ENCODE results near the gene DGKQ.

DGKQ gene

DNA sequence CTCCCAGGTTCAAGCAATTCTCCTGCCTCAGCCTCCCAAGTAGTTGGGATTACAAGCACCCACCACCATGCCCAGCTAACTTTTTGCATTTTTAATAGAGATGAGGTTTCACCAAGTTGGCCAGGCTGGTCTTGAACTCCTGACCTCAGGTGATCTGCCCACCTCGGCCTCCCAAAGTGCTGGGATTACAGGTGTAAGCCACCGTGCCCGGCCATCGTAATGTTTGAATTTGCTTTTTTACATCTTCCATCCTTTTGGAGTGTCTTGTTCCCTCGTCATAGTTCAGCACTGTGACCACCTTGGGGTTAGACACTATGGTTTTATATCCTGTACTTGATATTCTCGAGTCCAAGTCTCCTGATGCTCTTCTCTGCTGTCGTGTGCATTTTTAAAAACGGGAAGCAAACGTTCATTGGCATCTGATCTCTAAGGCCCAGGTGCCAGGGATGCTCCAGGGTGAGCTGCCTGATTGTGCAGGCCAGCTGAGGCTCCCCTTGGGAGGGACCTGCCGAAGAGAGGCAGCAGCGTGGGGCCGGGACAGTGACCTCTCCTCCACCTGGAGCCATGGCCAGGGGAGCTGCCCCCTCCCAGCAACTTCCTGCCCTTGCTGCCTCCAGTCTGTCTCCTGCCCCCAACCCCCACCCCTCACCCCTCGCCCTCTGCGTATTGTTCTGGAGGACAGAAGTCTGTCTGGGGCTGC is 16.7 kb downstream of the DGKQ start:
- peaks cover 15% of the 10 kb centered on the region for H3K36me3 Mint-ChIP-seq (ENCODE audit: insufficient read depth)
- DNase-seq (ENCODE audit: low spot score in 2 of 2) (no peak), ATAC-seq (replicated peaks; ENCODE audit: extremely low read depth, poor library complexity, severe bottlenecking) (no peak)
- no peak overlapping the region for H3K27ac Mint-ChIP-seq (ENCODE audit: low read depth)
- no peak overlapping the region for H3K4me3 Mint-ChIP-seq
- H3K27me3 Mint-ChIP-seq = no peaks in the 10 kb centered on the region
- no peaks in the 10 kb centered on the region for H3K9me3 Mint-ChIP-seq
- H3K4me1 Mint-ChIP-seq = peaks cover 6% of the 10 kb centered on the region

DNA sequence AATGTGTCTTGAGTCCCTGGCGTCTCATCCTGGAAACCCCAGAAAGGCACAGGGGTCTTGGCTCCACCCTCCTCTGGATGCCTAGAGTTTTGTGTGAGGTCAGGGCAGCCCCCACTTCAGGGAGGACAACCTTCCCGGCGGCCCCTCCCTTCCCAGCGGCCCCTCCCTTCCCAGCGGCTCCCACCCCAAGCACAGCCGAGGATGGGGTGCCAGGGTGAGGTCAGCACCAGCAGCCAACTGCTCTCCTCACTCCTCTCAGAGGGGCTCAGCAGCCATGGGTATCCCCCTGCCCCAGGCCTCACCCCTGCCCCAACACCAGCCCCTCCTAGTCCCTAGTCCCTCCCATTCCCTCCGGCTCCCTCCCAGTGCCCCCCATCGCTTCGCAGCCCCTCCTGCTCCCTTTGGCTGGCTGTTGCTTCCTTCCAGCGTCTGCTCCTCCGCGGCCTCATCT is 17.4 kb downstream of the DGKQ start:
- Mint-ChIP-seq H3K4me3 (no peak overlapping the region), H3K36me3 (ENCODE audit: insufficient read depth) (peaks cover 17% of the 10 kb centered on the region), H3K9me3 (no peaks in the 10 kb centered on the region), H3K27me3 (no peaks in the 10 kb centered on the region), H3K27ac (ENCODE audit: low read depth) (no peak overlapping the region), H3K4me1 (peaks cover 6% of the 10 kb centered on the region)
- DNase-seq (ENCODE audit: low spot score in 2 of 2) (no peak), ATAC-seq (replicated peaks; ENCODE audit: extremely low read depth, poor library complexity, severe bottlenecking) (no peak)

DNA sequence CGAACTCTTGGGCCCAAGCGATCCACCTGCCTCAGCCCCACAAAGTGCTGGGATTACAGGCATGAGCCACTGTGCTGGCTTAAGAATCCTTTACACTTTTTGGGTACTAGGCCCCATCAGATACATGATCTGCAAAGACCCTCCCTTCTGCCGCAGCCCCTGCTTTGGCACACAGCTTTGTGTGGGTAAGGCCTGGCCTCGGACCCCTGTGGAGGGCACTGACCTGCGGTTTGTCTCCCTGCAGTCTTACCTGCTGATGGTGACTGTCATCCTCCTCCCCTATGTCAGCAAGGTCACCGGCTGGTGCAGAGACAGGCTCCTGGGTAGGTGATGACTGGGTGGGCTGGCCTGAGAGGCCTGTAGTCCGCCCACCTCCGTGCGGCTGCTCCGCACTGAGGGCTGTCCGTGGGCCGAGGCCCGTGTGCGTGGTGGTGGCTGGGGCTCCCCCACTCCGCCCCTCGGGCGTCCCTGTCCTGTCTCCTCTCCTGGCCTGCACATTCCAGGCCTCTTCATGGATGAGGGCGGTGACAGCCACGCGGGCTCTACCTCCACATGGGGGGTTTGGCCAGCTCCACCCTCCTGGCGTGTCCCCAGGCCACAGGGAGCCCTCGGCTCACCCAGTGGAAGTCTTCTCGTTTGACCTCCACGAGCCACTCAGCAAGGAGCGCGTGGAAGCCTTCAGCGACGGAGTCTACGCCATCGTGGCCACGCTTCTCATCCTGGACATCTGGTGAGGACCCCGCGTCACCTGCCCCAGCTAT is 18.0 kb downstream of the DGKQ start:
- DNase-seq (ENCODE audit: low spot score in 2 of 2) (no peak), ATAC-seq (replicated peaks; ENCODE audit: extremely low read depth, poor library complexity, severe bottlenecking) (no peak)
- peaks cover 15% of the 10 kb centered on the region for H3K36me3 Mint-ChIP-seq (ENCODE audit: insufficient read depth)
- no peak overlapping the region for H3K4me3 Mint-ChIP-seq
- H3K9me3 Mint-ChIP-seq = no peaks in the 10 kb centered on the region
- peaks cover 6% of the 10 kb centered on the region for H3K4me1 Mint-ChIP-seq
- H3K27ac Mint-ChIP-seq (ENCODE audit: low read depth) = no peak overlapping the region
- no peaks in the 10 kb centered on the region for H3K27me3 Mint-ChIP-seq

- no peaks in the 10 kb centered on the region for H3K9me3 Mint-ChIP-seq
- no peak overlapping the region for H3K4me3 Mint-ChIP-seq
- no peak overlapping the region for H3K27ac Mint-ChIP-seq (ENCODE audit: low read depth)
- no peak for DNase-seq (ENCODE audit: low spot score in 2 of 2)
- H3K4me1 Mint-ChIP-seq = peaks cover 6% of the 10 kb centered on the region
- ATAC-seq (replicated peaks; ENCODE audit: extremely low read depth, poor library complexity, severe bottlenecking) = no peak
- H3K27me3 Mint-ChIP-seq = no peaks in the 10 kb centered on the region
- H3K36me3 Mint-ChIP-seq (ENCODE audit: insufficient read depth) = peaks cover 11% of the 10 kb centered on the region
Observed at GRCh38 chr4:954211-955020, 19.0 kb downstream of the DGKQ start.

- Mint-ChIP-seq H3K27ac (ENCODE audit: low read depth) (no peak overlapping the region), H3K4me1 (peaks cover 6% of the 10 kb centered on the region), H3K4me3 (no peak overlapping the region), H3K9me3 (no peaks in the 10 kb centered on the region), H3K36me3 (ENCODE audit: insufficient read depth) (peaks cover 6% of the 10 kb centered on the region), H3K27me3 (no peaks in the 10 kb centered on the region)
- ATAC-seq (replicated peaks; ENCODE audit: extremely low read depth, poor library complexity, severe bottlenecking) (no peak), DNase-seq (ENCODE audit: low spot score in 2 of 2) (no peak)
Observed at GRCh38 chr4:953574-953915, 19.8 kb downstream of the DGKQ start.

- Mint-ChIP-seq H3K4me1 (peaks cover 8% of the 10 kb centered on the region), H3K36me3 (ENCODE audit: insufficient read depth) (peaks cover 5% of the 10 kb centered on the region), H3K4me3 (no peak overlapping the region), H3K27ac (ENCODE audit: low read depth) (no peak overlapping the region), H3K27me3 (no peaks in the 10 kb centered on the region), H3K9me3 (no peaks in the 10 kb centered on the region)
- no peak for ATAC-seq (replicated peaks; ENCODE audit: extremely low read depth, poor library complexity, severe bottlenecking)
- DNase-seq (ENCODE audit: low spot score in 2 of 2) = no peak
Observed at GRCh38 chr4:952881-953573, 20.3 kb downstream of the DGKQ start.

GRCh38 chr4:951594-952468 is 21.5 kb downstream of the DGKQ start:
- H3K27me3 Mint-ChIP-seq = no peaks in the 10 kb centered on the region
- DNase-seq (ENCODE audit: low spot score in 2 of 2) = no peak
- no peaks in the 10 kb centered on the region for H3K9me3 Mint-ChIP-seq
- peak overlapping the region; percentile 81 for H3K27ac Mint-ChIP-seq (ENCODE audit: low read depth)
- no peak for ATAC-seq (replicated peaks; ENCODE audit: extremely low read depth, poor library complexity, severe bottlenecking)
- no peak overlapping the region for H3K4me3 Mint-ChIP-seq
- peaks cover 14% of the 10 kb centered on the region for H3K4me1 Mint-ChIP-seq
- H3K36me3 Mint-ChIP-seq (ENCODE audit: insufficient read depth) = peaks cover 5% of the 10 kb centered on the region

- no peaks in the 10 kb centered on the region for H3K9me3 Mint-ChIP-seq
- peaks cover 5% of the 10 kb centered on the region for H3K36me3 Mint-ChIP-seq (ENCODE audit: insufficient read depth)
- H3K4me1 Mint-ChIP-seq = peaks cover 16% of the 10 kb centered on the region
- H3K27ac Mint-ChIP-seq (ENCODE audit: low read depth) = no peak overlapping the region
- no peak overlapping the region for H3K4me3 Mint-ChIP-seq
- DNase-seq (ENCODE audit: low spot score in 2 of 2) (no peak), ATAC-seq (replicated peaks; ENCODE audit: extremely low read depth, poor library complexity, severe bottlenecking) (no peak)
- no peaks in the 10 kb centered on the region for H3K27me3 Mint-ChIP-seq
Observed at GRCh38 chr4:951186-951585, 22.2 kb downstream of the DGKQ start.

- no peak for ATAC-seq (replicated peaks; ENCODE audit: extremely low read depth, poor library complexity, severe bottlenecking)
- no peak for DNase-seq (ENCODE audit: low spot score in 2 of 2)
- no peaks in the 10 kb centered on the region for H3K27me3 Mint-ChIP-seq
- H3K4me3 Mint-ChIP-seq = no peak overlapping the region
- no peak overlapping the region for H3K27ac Mint-ChIP-seq (ENCODE audit: low read depth)
- peaks cover 24% of the 10 kb centered on the region for H3K4me1 Mint-ChIP-seq
- H3K36me3 Mint-ChIP-seq (ENCODE audit: insufficient read depth) = peaks cover 5% of the 10 kb centered on the region
- no peaks in the 10 kb centered on the region for H3K9me3 Mint-ChIP-seq
Observed at GRCh38 chr4:950136-951020, 23.0 kb downstream of the DGKQ start.

- DNase-seq (ENCODE audit: low spot score in 2 of 2) = no peak
- H3K9me3 Mint-ChIP-seq = no peaks in the 10 kb centered on the region
- peaks cover 5% of the 10 kb centered on the region for H3K36me3 Mint-ChIP-seq (ENCODE audit: insufficient read depth)
- ATAC-seq (replicated peaks; ENCODE audit: extremely low read depth, poor library complexity, severe bottlenecking) = no peak
- H3K27me3 Mint-ChIP-seq = no peaks in the 10 kb centered on the region
- H3K4me3 Mint-ChIP-seq = no peak overlapping the region
- no peak overlapping the region for H3K27ac Mint-ChIP-seq (ENCODE audit: low read depth)
- H3K4me1 Mint-ChIP-seq = peaks cover 27% of the 10 kb centered on the region
Observed at GRCh38 chr4:949656-950055, 23.7 kb downstream of the DGKQ start.

DNA sequence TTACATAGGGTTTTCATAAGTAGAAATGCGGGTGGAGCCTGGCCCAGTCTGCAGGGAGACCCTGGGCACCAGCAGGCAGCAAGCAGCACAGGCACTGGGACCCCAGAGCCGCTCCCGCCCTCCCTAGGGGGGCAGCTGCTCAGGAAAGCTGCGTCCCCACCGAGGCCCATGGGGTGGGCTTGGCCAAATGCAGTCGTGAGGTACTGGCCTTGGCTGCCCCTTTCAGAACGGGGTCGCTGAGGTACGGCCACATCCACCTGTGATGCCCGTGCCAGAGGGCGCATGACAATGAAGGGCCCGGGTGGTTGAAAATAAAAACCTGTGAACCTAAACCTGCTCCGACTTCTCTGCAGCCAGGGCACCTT is 24.5 kb downstream of the DGKQ start:
- DNase-seq (ENCODE audit: low spot score in 2 of 2) (no peak), ATAC-seq (replicated peaks; ENCODE audit: extremely low read depth, poor library complexity, severe bottlenecking) (no peak)
- no peaks in the 10 kb centered on the region for H3K9me3 Mint-ChIP-seq
- H3K4me3 Mint-ChIP-seq = no peak overlapping the region
- H3K27me3 Mint-ChIP-seq = no peaks in the 10 kb centered on the region
- peaks cover 3% of the 10 kb centered on the region for H3K36me3 Mint-ChIP-seq (ENCODE audit: insufficient read depth)
- H3K4me1 Mint-ChIP-seq = peaks cover 27% of the 10 kb centered on the region
- H3K27ac Mint-ChIP-seq (ENCODE audit: low read depth) = peak overlapping the region; percentile 38
